Measurements from ENCODE around the gene CREBL2.
"Not testable (repeated sequence)": the region's sequence is repeated elsewhere in the genome, so short reads cannot be mapped to it uniquely, and the experiment has no call there.

The CREBL2 gene

GRCh38 chr12:12614342-12614741, 2.7 kb downstream of the CREBL2 start:
- H3F3A ChIP-seq (ENCODE audit: insufficient read depth) = no peaks in the 10 kb centered on the region
- no peak overlapping the region for H3K4me2 ChIP-seq (ENCODE audit: low read depth, low read length, poor library complexity, severe bottlenecking)
- no peak overlapping the region for H3K9ac ChIP-seq (ENCODE audit: low read length)
- no peaks in the 10 kb centered on the region for H3K79me2 ChIP-seq (ENCODE audit: insufficient read depth, low read length)
- no peaks in the 10 kb centered on the region for H4K20me1 ChIP-seq (ENCODE audit: low read depth, low read length)
- no peaks in the 10 kb centered on the region for H3K9me2 ChIP-seq (replicated peaks; ENCODE audit: insufficient read depth, low read length)
- H3K9me3 ChIP-seq (ENCODE audit: insufficient read depth, low read length) = no peaks in the 10 kb centered on the region
- no peaks in the 10 kb centered on the region for H3K27me3 ChIP-seq (ENCODE audit: low read length)
- no peak overlapping the region for H3K4me3 ChIP-seq (ENCODE audit: insufficient read depth, low read length, poor library complexity, severe bottlenecking)
- no peak overlapping the region for H2AFZ ChIP-seq (ENCODE audit: low read depth, low read length, severe bottlenecking)
- H3K27ac ChIP-seq (ENCODE audit: low read depth, low read length) = no peak overlapping the region
- TF ChIP-seq CTCF (IDR thresholded peaks at IDR 0.05; ENCODE audit: insufficient read depth, low read length, poor library complexity, severe bottlenecking) (no peak), EZH2phosphoT487 (conservative IDR thresholded peaks at IDR 0.05; ENCODE audit: low read length) (no peak)
- H3K36me3 ChIP-seq (ENCODE audit: low read length) = no peaks in the 10 kb centered on the region

GRCh38 chr12:12616512-12617310, 5.0 kb downstream of the CREBL2 start:
- H3K27ac ChIP-seq (ENCODE audit: low read depth, low read length) = no peak overlapping the region
- H3K4me3 ChIP-seq (ENCODE audit: insufficient read depth, low read length, poor library complexity, severe bottlenecking) = no peak overlapping the region
- no peak overlapping the region for H3K4me2 ChIP-seq (ENCODE audit: low read depth, low read length, poor library complexity, severe bottlenecking)
- no peaks in the 10 kb centered on the region for H3K9me3 ChIP-seq (ENCODE audit: insufficient read depth, low read length)
- H3K9me2 ChIP-seq (replicated peaks; ENCODE audit: insufficient read depth, low read length) = no peaks in the 10 kb centered on the region
- H3F3A ChIP-seq (ENCODE audit: insufficient read depth) = no peaks in the 10 kb centered on the region
- no peaks in the 10 kb centered on the region for H3K27me3 ChIP-seq (ENCODE audit: low read length)
- TF ChIP-seq EZH2phosphoT487 (conservative IDR thresholded peaks at IDR 0.05; ENCODE audit: low read length) (no peak), CTCF (IDR thresholded peaks at IDR 0.05; ENCODE audit: insufficient read depth, low read length, poor library complexity, severe bottlenecking) (no peak)
- no peak overlapping the region for H3K9ac ChIP-seq (ENCODE audit: low read length)
- H3K36me3 ChIP-seq (ENCODE audit: low read length) = no peaks in the 10 kb centered on the region
- H2AFZ ChIP-seq (ENCODE audit: low read depth, low read length, severe bottlenecking) = no peak overlapping the region
- no peaks in the 10 kb centered on the region for H3K79me2 ChIP-seq (ENCODE audit: insufficient read depth, low read length)
- H4K20me1 ChIP-seq (ENCODE audit: low read depth, low read length) = no peaks in the 10 kb centered on the region

DNA sequence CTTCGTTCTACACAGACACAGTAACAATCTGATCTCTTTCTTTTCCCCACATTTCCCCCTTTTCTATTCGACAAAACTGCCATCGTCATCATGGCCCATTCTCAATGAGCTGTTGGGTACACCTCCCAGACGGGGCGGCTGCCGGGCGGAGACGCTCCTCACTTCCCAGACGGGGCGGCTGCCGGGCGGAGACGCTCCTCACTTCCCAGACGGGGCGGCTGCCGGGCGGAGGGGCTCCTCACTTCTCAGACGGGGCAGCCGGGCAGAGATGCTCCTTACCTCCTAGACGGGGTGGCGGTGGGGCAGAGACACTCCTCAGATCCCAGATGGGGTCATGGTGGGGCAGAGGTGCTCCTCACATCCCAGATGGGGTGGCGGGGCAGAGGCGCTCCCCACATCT, 6.4 kb downstream of the CREBL2 start:
- not testable (repeated sequence) for H3K27ac ChIP-seq (ENCODE audit: low read depth, low read length); H3K36me3 ChIP-seq (ENCODE audit: low read length); H3K9me3 ChIP-seq (ENCODE audit: insufficient read depth, low read length); H4K20me1 ChIP-seq (ENCODE audit: low read depth, low read length); H3K79me2 ChIP-seq (ENCODE audit: insufficient read depth, low read length); H3F3A ChIP-seq (ENCODE audit: insufficient read depth); H3K9me2 ChIP-seq (replicated peaks; ENCODE audit: insufficient read depth, low read length); H3K4me3 ChIP-seq (ENCODE audit: insufficient read depth, low read length, poor library complexity, severe bottlenecking); H3K9ac ChIP-seq (ENCODE audit: low read length); H2AFZ ChIP-seq (ENCODE audit: low read depth, low read length, severe bottlenecking); H3K27me3 ChIP-seq (ENCODE audit: low read length); H3K4me2 ChIP-seq (ENCODE audit: low read depth, low read length, poor library complexity, severe bottlenecking)

- H3F3A ChIP-seq (ENCODE audit: insufficient read depth) = no peaks in the 10 kb centered on the region
- no peaks in the 10 kb centered on the region for H3K27me3 ChIP-seq (ENCODE audit: low read length)
- no peaks in the 10 kb centered on the region for H3K36me3 ChIP-seq (ENCODE audit: low read length)
- TF ChIP-seq CTCF (IDR thresholded peaks at IDR 0.05; ENCODE audit: insufficient read depth, low read length, poor library complexity, severe bottlenecking) (no peak), EZH2phosphoT487 (conservative IDR thresholded peaks at IDR 0.05; ENCODE audit: low read length) (no peak)
- H3K9ac ChIP-seq (ENCODE audit: low read length) = no peak overlapping the region
- no peaks in the 10 kb centered on the region for H3K9me2 ChIP-seq (replicated peaks; ENCODE audit: insufficient read depth, low read length)
- H3K27ac ChIP-seq (ENCODE audit: low read depth, low read length) = no peak overlapping the region
- H3K9me3 ChIP-seq (ENCODE audit: insufficient read depth, low read length) = no peaks in the 10 kb centered on the region
- H4K20me1 ChIP-seq (ENCODE audit: low read depth, low read length) = no peaks in the 10 kb centered on the region
- no peak overlapping the region for H3K4me3 ChIP-seq (ENCODE audit: insufficient read depth, low read length, poor library complexity, severe bottlenecking)
- H3K79me2 ChIP-seq (ENCODE audit: insufficient read depth, low read length) = no peaks in the 10 kb centered on the region
- H3K4me2 ChIP-seq (ENCODE audit: low read depth, low read length, poor library complexity, severe bottlenecking) = no peak overlapping the region
- H2AFZ ChIP-seq (ENCODE audit: low read depth, low read length, severe bottlenecking) = no peak overlapping the region
Observed at GRCh38 chr12:12620730-12621315, 9.1 kb downstream of the CREBL2 start.

All from SU-DHL-6 (cell line).